ENCODE measurements around the gene DIS3L2.
"Not testable (repeated sequence)": the region's sequence is repeated elsewhere in the genome, so short reads cannot be mapped to it uniquely, and the experiment has no call there.

Gene DIS3L2

DNA sequence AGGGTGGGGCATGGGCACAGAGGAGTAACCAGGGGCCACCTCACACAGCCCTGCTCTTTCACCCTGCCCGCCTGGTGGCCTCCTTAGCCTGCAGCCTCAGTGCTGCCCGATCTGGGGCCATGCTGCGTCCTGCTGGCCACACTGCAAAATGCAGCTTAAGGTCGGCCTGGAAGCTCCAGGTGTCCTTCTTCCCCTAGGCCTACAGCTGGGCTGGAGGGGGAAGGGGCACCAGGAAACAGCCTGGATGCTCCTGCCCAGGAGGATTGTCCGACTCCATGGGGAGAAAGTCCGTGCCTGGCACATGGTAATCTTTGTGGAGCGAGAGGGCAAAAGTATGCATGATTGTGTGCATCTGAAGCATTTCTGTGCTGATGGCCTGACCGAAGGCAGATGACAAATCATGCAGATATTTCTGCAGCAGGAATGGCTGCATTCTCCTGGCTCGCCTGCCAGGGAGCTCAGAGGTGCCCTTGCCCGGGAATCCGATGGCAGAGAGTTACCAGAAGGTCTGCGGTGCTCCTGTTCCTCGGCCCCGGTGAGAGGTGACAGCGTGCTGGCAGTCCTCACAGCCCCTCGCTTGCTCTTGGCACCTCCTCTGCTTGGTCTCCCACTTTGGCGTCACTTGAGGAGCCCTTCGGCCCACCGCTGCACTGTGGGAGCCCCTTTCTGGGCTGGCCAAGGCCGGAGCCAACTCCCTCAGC, 404.3 kb downstream of the DIS3L2 start:
- in situ Hi-C loops (cut with MboI; ENCODE audit: low pct_unique_long_range_greater_than_20kb, low sequenced_read_pairs, unreplicated experiment) = no loop called here
- TF ChIP-seq, protein P1, sequence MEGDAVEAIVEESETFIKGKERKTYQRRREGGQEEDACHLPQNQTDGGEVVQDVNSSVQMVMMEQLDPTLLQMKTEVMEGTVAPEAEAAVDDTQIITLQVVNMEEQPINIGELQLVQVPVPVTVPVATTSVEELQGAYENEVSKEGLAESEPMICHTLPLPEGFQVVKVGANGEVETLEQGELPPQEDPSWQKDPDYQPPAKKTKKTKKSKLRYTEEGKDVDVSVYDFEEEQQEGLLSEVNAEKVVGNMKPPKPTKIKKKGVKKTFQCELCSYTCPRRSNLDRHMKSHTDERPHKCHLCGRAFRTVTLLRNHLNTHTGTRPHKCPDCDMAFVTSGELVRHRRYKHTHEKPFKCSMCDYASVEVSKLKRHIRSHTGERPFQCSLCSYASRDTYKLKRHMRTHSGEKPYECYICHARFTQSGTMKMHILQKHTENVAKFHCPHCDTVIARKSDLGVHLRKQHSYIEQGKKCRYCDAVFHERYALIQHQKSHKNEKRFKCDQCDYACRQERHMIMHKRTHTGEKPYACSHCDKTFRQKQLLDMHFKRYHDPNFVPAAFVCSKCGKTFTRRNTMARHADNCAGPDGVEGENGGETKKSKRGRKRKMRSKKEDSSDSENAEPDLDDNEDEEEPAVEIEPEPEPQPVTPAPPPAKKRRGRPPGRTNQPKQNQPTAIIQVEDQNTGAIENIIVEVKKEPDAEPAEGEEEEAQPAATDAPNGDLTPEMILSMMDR (IDR thresholded peaks at IDR 0.05; ENCODE audit: extremely low read depth, insufficient read depth, missing control alignments) = peak; percentile 45
- DNase-seq (ENCODE audit: low spot score) = no peak

DNA sequence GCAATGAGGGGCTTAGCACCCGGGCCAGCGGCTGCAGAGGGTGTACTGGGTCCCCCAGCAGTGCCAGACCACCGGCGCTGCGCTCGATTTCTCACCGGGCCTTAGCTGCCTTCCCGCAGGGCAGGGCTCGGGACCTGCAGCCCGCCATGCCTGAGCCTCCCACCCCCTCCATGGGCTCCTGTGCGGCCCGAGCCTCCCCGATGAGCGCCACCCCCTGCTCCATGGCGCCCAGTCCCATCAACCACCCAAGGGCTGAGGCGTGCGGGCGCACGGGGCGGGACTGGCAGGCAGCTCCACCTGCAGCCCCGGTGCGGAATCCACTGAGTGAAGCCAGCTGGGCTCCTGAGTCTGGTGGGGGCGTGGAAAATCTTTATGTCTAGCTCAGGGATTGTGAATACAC, 404.9 kb downstream of the DIS3L2 start:
- in situ Hi-C loops (cut with MboI; ENCODE audit: low pct_unique_long_range_greater_than_20kb, low sequenced_read_pairs, unreplicated experiment); DNase-seq (ENCODE audit: low spot score): not testable (repeated sequence)

DNA sequence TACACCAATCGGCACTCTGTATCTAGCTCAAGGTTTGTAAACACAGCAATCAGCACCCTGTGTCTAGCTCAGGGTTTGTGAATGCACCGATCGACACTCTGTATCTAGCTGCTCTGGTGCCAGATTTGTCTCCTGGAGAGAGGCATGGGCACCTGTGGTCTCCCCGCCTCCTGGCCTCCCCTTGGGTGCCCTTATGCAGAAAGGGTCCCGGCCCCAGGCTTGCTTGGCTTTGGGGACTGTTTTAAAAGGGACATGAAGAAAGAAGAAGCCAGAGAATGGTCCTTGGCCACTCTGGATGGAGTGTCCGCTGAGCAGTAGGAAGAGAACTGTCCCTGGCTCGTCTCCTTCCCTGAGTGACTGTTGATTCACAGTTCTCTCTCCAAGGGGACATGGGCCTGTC, 405.5 kb downstream of the DIS3L2 start:
- in situ Hi-C loops (cut with MboI; ENCODE audit: low pct_unique_long_range_greater_than_20kb, low sequenced_read_pairs, unreplicated experiment) = no loop called here
- TF ChIP-seq, protein P1 (IDR thresholded peaks at IDR 0.05; ENCODE audit: extremely low read depth, insufficient read depth, missing control alignments) = no peak
- no peak for DNase-seq (ENCODE audit: low spot score)

DNA sequence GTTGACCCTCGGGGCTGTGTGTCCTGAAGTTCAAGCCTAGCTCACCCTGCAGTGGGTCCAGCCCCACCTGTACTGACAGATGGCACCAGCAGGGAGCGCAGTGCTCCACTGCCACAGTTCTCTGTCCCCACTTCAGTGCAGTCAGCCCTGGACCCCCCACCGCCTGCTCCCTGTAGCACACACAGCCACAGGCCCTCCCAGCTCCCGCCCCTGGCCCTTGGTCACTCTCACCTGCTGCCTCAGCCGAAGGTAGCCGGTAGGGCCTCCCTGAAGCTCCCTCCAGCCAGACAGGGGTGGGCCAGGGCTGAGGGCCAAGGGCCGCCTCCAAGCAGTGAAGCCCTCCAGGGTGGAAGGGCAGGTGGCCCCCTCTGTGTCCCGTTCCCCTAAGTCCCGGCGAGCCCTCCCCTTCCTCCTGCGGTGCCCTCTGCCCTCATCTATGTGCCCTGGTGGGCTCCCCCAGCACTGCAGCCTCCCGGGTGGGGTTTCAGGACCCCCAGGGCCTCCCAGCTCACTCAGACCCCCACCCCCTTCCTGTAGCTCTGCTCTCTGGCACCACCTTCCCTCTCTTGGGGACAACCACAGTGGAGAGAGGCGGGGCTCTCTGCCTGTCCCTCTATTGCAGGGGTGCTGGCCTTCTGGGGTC, 406.2 kb downstream of the DIS3L2 start:
- TF ChIP-seq, protein P1 (IDR thresholded peaks at IDR 0.05; ENCODE audit: extremely low read depth, insufficient read depth, missing control alignments) = peak; percentile 41
- in situ Hi-C loops (cut with MboI; ENCODE audit: low pct_unique_long_range_greater_than_20kb, low sequenced_read_pairs, unreplicated experiment) = no loop called here
- DNase-seq (ENCODE audit: low spot score) = no peak

DNA sequence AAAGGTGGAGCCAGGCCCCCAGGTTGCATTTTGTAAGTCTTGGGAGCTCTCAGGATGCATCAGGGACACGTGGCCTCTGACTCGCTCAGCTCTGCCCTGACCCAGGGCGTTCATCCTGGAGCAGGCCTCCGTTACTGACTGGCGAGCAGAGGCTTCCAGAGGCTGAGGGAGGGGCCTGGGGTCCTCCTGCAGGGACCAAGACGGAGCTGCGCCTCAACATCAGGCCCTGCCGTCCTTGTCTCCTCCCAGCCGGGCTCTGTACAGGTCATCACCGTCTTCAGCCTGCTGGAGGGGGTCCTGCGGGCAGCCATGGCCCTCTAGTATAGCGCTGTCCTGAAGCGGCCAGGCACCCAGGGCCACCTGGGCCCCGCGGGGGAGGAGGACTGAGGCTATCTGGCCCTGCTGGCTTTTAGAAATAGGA, 406.8 kb downstream of the DIS3L2 start:
- TF ChIP-seq, protein P1 (IDR thresholded peaks at IDR 0.05; ENCODE audit: extremely low read depth, insufficient read depth, missing control alignments) = no peak
- no peak for DNase-seq (ENCODE audit: low spot score)
- in situ Hi-C loops (cut with MboI; ENCODE audit: low pct_unique_long_range_greater_than_20kb, low sequenced_read_pairs, unreplicated experiment) = no loop called here

DNA sequence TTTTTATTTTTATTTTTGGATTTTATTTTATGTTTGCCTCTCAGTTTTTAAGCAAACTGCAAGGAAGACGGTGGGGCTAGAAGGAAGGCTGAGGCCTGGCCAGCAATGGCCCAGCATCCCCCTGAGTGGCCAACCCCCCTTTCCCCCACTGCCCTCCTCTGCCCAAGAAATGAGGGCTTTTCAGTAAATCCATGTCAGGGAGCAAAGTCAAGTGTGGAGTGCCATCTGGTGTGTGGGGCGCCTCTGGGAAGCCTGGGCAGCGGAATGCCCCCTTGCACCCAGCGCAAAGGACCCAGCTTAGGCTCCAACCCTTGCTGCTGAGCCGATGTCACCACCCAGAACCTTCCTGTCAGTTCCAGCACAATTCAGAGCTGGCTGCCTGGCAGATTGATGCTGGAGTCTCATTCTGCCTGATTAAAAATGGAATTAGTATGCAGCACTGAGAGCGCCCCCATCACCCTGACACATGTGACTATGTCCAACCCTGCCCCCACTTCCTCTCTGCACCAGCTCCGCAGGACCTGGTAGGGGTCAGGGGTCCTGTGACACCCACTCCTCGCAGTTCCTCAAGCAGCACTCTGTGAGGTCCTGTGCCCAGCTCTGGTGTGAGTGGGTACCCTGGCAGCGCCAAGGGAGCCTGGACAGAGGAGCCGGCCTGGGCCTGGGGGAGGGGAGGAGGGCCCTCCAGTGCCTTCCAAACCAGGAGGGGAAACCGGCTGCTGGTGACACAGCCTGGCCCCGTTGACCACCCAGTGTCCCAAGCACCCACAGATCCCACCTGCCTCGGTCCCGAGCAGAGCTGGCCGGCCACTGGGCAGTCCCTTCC, 407.8 kb downstream of the DIS3L2 start:
- TF ChIP-seq, protein P1 (IDR thresholded peaks at IDR 0.05; ENCODE audit: extremely low read depth, insufficient read depth, missing control alignments) = no peak
- no peak for DNase-seq (ENCODE audit: low spot score)
- in situ Hi-C loops (cut with MboI; ENCODE audit: low pct_unique_long_range_greater_than_20kb, low sequenced_read_pairs, unreplicated experiment) = no loop called here

DNA sequence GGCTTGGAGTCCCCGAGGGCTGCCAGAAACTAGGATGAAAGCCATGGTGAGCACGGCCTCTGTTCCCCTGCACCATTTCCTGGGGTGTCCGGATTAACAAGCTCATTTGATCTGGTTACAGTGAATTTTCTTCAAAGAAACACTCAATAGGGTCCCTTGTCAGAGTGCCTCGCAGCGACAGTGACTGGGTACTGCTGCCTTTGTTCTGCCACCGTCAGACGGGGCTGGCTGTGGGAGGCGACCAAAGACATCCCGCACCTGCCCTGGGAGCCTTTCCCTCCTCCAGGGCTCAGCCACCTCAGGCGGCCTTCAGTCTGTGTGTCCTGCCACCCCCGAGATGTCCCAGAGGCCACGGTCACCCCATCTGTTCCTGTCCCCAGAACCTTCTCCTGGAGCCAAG, 408.5 kb downstream of the DIS3L2 start:
- DNase-seq (ENCODE audit: low spot score); in situ Hi-C loops (cut with MboI; ENCODE audit: low pct_unique_long_range_greater_than_20kb, low sequenced_read_pairs, unreplicated experiment): not testable (repeated sequence)

All from GM13977 (cell line).